K562 (cell line): Measurements from ENCODE around the gene PCBD1. TPM values are rescaled to one million over a fixed set of nuclear protein-coding genes. Genes with fewer than 3 reads are reported as not detected.

Experiments
- ATAC-seq: fragments of 200-7000 bp; cut with Tn5 transposase; 3 replicates; pipeline ENCODE4 v1.9.1; 2020; ENCODE audit warnings: moderate library complexity
- BruUV-seq: library from RNA; stranded (reverse); fragments of 400-500 nt; replicated peaks from 2 replicates; lab custom pipeline; 2021; lab: Mats Ljungman, UMichigan
- CTCF ChIA-PET: fragments of 300-600 bp; formaldehyde crosslinking; extraction: SDS; loops from one replicate; lab custom pipeline; 2021; ENCODE audit warnings: low intra/inter-chr PET ratio; lab: Yijun Ruan, JAX
- POLR2A ChIA-PET: fragments of 300-600, 350-650 bp; sonication (Branson Sonifier 250); formaldehyde crosslinking; extraction: SDS; loops from one replicate; lab custom pipeline; 2021; ENCODE audit warnings: antibody characterized with exemption, inconsistent platforms; lab: Yijun Ruan, JAX
- DNase-seq, 4 experiments: peaks; one replicate each; pipeline versions ENCODE4 v3.0.0 to v3.0.0-alpha.2; 2011 to 2018; ENCODE audit warnings: low spot score in 3 of 4, mixed read lengths in 3 of 4; ENCODE audit errors: extremely low read depth in 1 of 4
- FAIRE-seq: peaks from 2 replicates; lab custom pipeline; 2011; peaks lifted over from hg19 to GRCh38; lab: Jason Lieb, UNC
- H2AFZ ChIP-seq: 2 replicates; pipeline ENCODE4 v1.6.0; 2011; ENCODE audit warnings: low read depth, low read length, control low read depth, inconsistent platforms
- H3K27ac ChIP-seq: fragments of 200-600 bp; 3 replicates; pipeline ENCODE4 v1.8.0; 2011; ENCODE audit warnings: low read depth, mild to moderate bottlenecking, control low read depth, inconsistent platforms, low read length, moderate library complexity, mixed read lengths; ENCODE audit errors: extremely low read depth
- H3K27me3 ChIP-seq, 2 experiments: fragments of 300-600 bp in 1 of 2; 2 replicates in 1 of 2; 3 replicates in 1 of 2; pipeline versions ENCODE4 v1.6.0 to v1.8.0; 2011; ENCODE audit warnings: inconsistent platforms in 2 of 2, low read length in 2 of 2, mild to moderate bottlenecking in 1 of 2, mixed read lengths in 1 of 2, moderate library complexity in 1 of 2; ENCODE audit not compliant: control insufficient read depth in 2 of 2, insufficient read depth in 2 of 2
- H3K36me3 ChIP-seq: fragments of 300-600 bp; 3 replicates; pipeline ENCODE4 v1.8.0; 2011; ENCODE audit warnings: mild to moderate bottlenecking, low read length, inconsistent platforms; ENCODE audit not compliant: control insufficient read depth, insufficient read depth
- H3K4me1 ChIP-seq, 2 experiments: fragments of 200-600 bp in 1 of 2; replicated peaks in 1 of 2; 2 replicates in 1 of 2; 3 replicates in 1 of 2; pipeline versions ENCODE4 v1.5.1 to v1.8.0; 2011; ENCODE audit warnings: inconsistent platforms in 2 of 2, low read length in 2 of 2, mild to moderate bottlenecking in 1 of 2, mixed read lengths in 1 of 2, moderate library complexity in 1 of 2; ENCODE audit not compliant: control insufficient read depth in 2 of 2, insufficient read depth in 2 of 2
- H3K4me2 ChIP-seq: 2 replicates; pipeline ENCODE4 v1.6.1; 2011; ENCODE audit warnings: low read length, control low read depth, inconsistent platforms, mixed read lengths; ENCODE audit not compliant: insufficient read depth
- H3K4me3 ChIP-seq: fragments of 200-600 bp; sonication (generic), shearing (Covaris generic); 2 replicates; pipeline ENCODE4 v1.5.1; 2016; ENCODE audit warnings: control low read depth, inconsistent platforms
- H3K79me2 ChIP-seq: fragments of 200-600 bp; 3 replicates; pipeline ENCODE4 v1.8.0; 2011; ENCODE audit warnings: low read length, inconsistent platforms; ENCODE audit not compliant: control insufficient read depth, insufficient read depth
- H3K9ac ChIP-seq, 2 experiments: 2 replicates each; pipeline versions ENCODE4 v1.6.0 to v1.6.1; 2011; ENCODE audit warnings: low read depth in 2 of 2, low read length in 2 of 2, control low read depth in 1 of 2, inconsistent platforms in 1 of 2, mild to moderate bottlenecking in 1 of 2, mixed read lengths in 1 of 2; ENCODE audit not compliant: insufficient read depth in 1 of 2
- H3K9me1 ChIP-seq: one replicate; pipeline ENCODE4 v1.6.0; 2011; ENCODE audit warnings: inconsistent platforms, mild to moderate bottlenecking, low read length, moderate library complexity; ENCODE audit not compliant: control insufficient read depth, insufficient read depth
- H3K9me3 ChIP-seq: replicated peaks from 2 replicates; pipeline ENCODE4 v1.5.1; 2011; ENCODE audit warnings: low read depth, low read length, inconsistent platforms; ENCODE audit not compliant: control insufficient read depth, insufficient read depth
- H4K20me1 ChIP-seq: replicated peaks from 2 replicates; pipeline ENCODE4 v1.6.1; 2011; ENCODE audit warnings: low read length, inconsistent platforms, mixed read lengths; ENCODE audit not compliant: control insufficient read depth, insufficient read depth
- EHMT2 ChIP-seq: fragments of 450-650 bp; IDR thresholded peaks from 2 replicates; pipeline ENCODE4 v1.6.1; 2018; ENCODE audit warnings: antibody characterized with exemption
- ETV1 ChIP-seq: fragments of 450-650 bp; conservative IDR thresholded peaks from 2 replicates; pipeline ENCODE4 v1.6.1; 2016; ENCODE audit warnings: missing genetic modification characterization, control low read depth, low read depth, missing compliant biosample characterization
- FOXJ2 ChIP-seq: fragments of 200-800 bp; sonication (Bioruptor generic); IDR thresholded peaks from 2 replicates; pipeline ENCODE4 v1.6.1; 2016; ENCODE audit warnings: missing genetic modification characterization, missing compliant biosample characterization
- HNRNPK ChIP-seq: fragments of 200-400 bp; formaldehyde crosslinking; IDR thresholded peaks from one replicate; pipeline ENCODE4 v1.6.1; 2018; ENCODE audit warnings: mild to moderate bottlenecking, low read depth, low read length; ENCODE audit not compliant: poor library complexity, severe bottlenecking
- LARP7 ChIP-seq: fragments of 450-650 bp; IDR thresholded peaks from 2 replicates; pipeline ENCODE4 v1.6.1; 2016
- MYNN ChIP-seq, 2 experiments: sonication (generic); formaldehyde crosslinking in 1 of 2; IDR thresholded peaks; 2 replicates each; pipeline versions ENCODE4 v1.5.0 to v1.6.1; 2016 to 2020; ENCODE audit warnings: antibody characterized with exemption in 1 of 2, missing genetic modification reagents in 1 of 2
- NELFE ChIP-seq: IDR thresholded peaks from 2 replicates; pipeline ENCODE4 v1.6.1; 2011; ENCODE audit warnings: mild to moderate bottlenecking; ENCODE audit not compliant: insufficient read depth, insufficient read length
- RERE ChIP-seq: sonication (generic); formaldehyde crosslinking; IDR thresholded peaks from 2 replicates; pipeline ENCODE4 v1.8.0; 2023; ENCODE audit warnings: missing genetic modification reagents, mild to moderate bottlenecking, borderline replicate concordance
- SAFB ChIP-seq: fragments of 200-400 bp; formaldehyde crosslinking; IDR thresholded peaks from 2 replicates; pipeline ENCODE4 v1.6.1; 2017; ENCODE audit warnings: low read depth, low read length, borderline replicate concordance
- TAF7 ChIP-seq: fragments of 450-650 bp; IDR thresholded peaks from 2 replicates; pipeline ENCODE4 v1.6.1; 2016; ENCODE audit warnings: missing genetic modification characterization, missing compliant biosample characterization
- TCF15 ChIP-seq: fragments of 250-450 bp; sonication (Bioruptor Pico); IDR thresholded peaks from 2 replicates; pipeline ENCODE4 v1.8.0; 2022; ENCODE audit warnings: moderate library complexity, mild to moderate bottlenecking, inconsistent platforms
- TOE1 ChIP-seq, 2 experiments: fragments of 450-650 bp in 1 of 2; sonication (generic) in 1 of 2; formaldehyde crosslinking in 1 of 2; IDR thresholded peaks; 2 replicates each; pipeline versions ENCODE4 v1.7.1 to v1.8.0; 2016 to 2022; ENCODE audit warnings: borderline replicate concordance in 2 of 2, mild to moderate bottlenecking in 2 of 2, antibody characterized with exemption in 1 of 2, inconsistent platforms in 1 of 2, low read depth in 1 of 2, missing genetic modification reagents in 1 of 2, moderate library complexity in 1 of 2
- ZBTB9 ChIP-seq: fragments of 450-650 bp; formaldehyde crosslinking; IDR thresholded peaks from 2 replicates; pipeline ENCODE4 v1.4.0; 2020; ENCODE audit warnings: mild to moderate bottlenecking, moderate library complexity
- ZNF830 ChIP-seq: fragments of 250-450 bp; sonication (Bioruptor Pico); IDR thresholded peaks from 2 replicates; pipeline ENCODE4 v1.5.0; 2021; ENCODE audit warnings: mild to moderate bottlenecking
- ZSCAN32 ChIP-seq: fragments of 450-650 bp; formaldehyde crosslinking; IDR thresholded peaks from 2 replicates; pipeline ENCODE4 v1.4.0; 2020; ENCODE audit warnings: mild to moderate bottlenecking, moderate library complexity
- WGBS: fragments of 100-300 bp; shearing (Covaris generic); methylation state at CpG from one replicate; pipeline ENCODE4 v1.1.6; 2016; ENCODE audit warnings: low coverage, mixed read lengths; ENCODE audit not compliant: insufficient coverage; ENCODE audit errors: missing lambda C conversion rate; 5-methylcytosine and 5-hydroxymethylcytosine counted together
- in situ Hi-C: fragments of 300-500 bp; cut with MboI; formaldehyde crosslinking; loops from 4 replicates; pipeline ENCODE4 v1.15.0; 2018; ENCODE audit warnings: inconsistent platforms, mixed read lengths
- intact Hi-C: fragments of 100-400 bp; cut with micrococcal nuclease; formaldehyde crosslinking; loops from 2 replicates; pipeline ENCODE4 v1.14.2; 2022
- polyA plus RNA-seq, 8 experiments: library from polyadenylated mRNA; depleted of rRNA in 4 of 8; stranded (reverse) in 5 of 8; unstranded in 3 of 8; fragments of >200 nt; fragmentation: Nextera tagmentation in 2 of 8; fragmentation: Illumina TruSeq in 1 of 8; extraction: Ambion mirVana in 2 of 8; extraction: Trizol in 1 of 8; gene quantifications; 2 replicates each; pipeline versions ENCODE4 v1.2.1 to v1.2.3, GENCODE V29; 2011 to 2014; ENCODE audit warnings: inconsistent platforms in 1 of 8, missing spikeins in 1 of 8
- total RNA-seq, 7 experiments: library from RNA; depleted of rRNA in 6 of 7; stranded (reverse); fragments of >200 nt in 6 of 7; fragmentation: Illumina TruSeq in 2 of 7; extraction: Trizol in 2 of 7; gene quantifications; 2 replicates each; pipeline versions ENCODE4 v1.2.1 to v1.2.3, GENCODE V29; 2011 to 2021; ENCODE audit warnings: low replicate concordance in 1 of 7

PCBD1 gene
- total and polyA plus RNA-seq, 9 of the 15 experiments (the other 6 are each of a cell fraction or from before 2014, with no cell fraction given): 14.6 to 109 (median 57.0) TPM

GRCh38 chr10:70916241-70916640, 27.9 kb upstream of the PCBD1 start:
- no peak for DNase-seq
- no peak overlapping the region for H3K4me3 ChIP-seq
- no peaks in the 10 kb centered on the region for H3K9me1 ChIP-seq
- H3K4me1 ChIP-seq: peaks cover 0 to 6% of the 10 kb centered on the region in 2 experiments; a peak in 1 of 5 replicates
- H2AFZ ChIP-seq: no peak overlapping the region
- TF ChIP-seq TAF7: no peak
- TF ChIP-seq TOE1 (IDR thresholded peaks at IDR 0.05; ENCODE audit: borderline replicate concordance): no peak
- TF ChIP-seq TOE1 (CRISPR knock-in tag; IDR thresholded peaks at IDR 0.05; ENCODE audit: borderline replicate concordance, low read depth): no peak
- no peak for TF ChIP-seq NELFE
- TF ChIP-seq RERE (CRISPR knock-in tag): no peak
- no peak for TF ChIP-seq ZNF830
- no peak for TF ChIP-seq LARP7
- no peak for TF ChIP-seq HNRNPK
- TF ChIP-seq EHMT2: no peak
- no peak for TF ChIP-seq SAFB
- TF ChIP-seq TCF15 (CRISPR knock-in tag): no peak
- no peak for TF ChIP-seq ZBTB9 (CRISPR knock-in tag)
- TF ChIP-seq ETV1 (tag): no peak
- no peak for TF ChIP-seq FOXJ2 (tag)
- TF ChIP-seq MYNN (IDR thresholded peaks at IDR 0.05): no peak
- TF ChIP-seq MYNN (CRISPR knock-in tag; IDR thresholded peaks at IDR 0.05): no peak
- no peak for TF ChIP-seq ZSCAN32 (CRISPR knock-in tag)
- no peak for FAIRE-seq
- H3K27ac ChIP-seq: no peak overlapping the region
- no peak overlapping the region for H3K4me2 ChIP-seq
- ChIA-PET POLR2A (interaction anchor here (0.7 to 1.0 kb wide), 3 partner anchors 8 to 318 kb away, joined by 3 read pairs; no protein-coding TSS in a partner anchor), CTCF (no interaction called here)
- H3K36me3 ChIP-seq: no peaks in the 10 kb centered on the region
- no peak overlapping the region for H3K9ac ChIP-seq
- in situ Hi-C loops (no loop called here), intact Hi-C loops (no loop called here)
- peaks cover 34 to 88% of the 10 kb centered on the region in 2 experiments for H3K27me3 ChIP-seq
- no peaks in the 10 kb centered on the region for H3K79me2 ChIP-seq
- 2% methylated on average over 6 of the region's 6 CpGs for WGBS
- peaks cover 17% of the 10 kb centered on the region for H4K20me1 ChIP-seq
- ATAC-seq: no peak
- BruUV-seq: no TSS peak
- no peaks in the 10 kb centered on the region for H3K9me3 ChIP-seq
